GM19043 (cell line): ENCODE measurements around the gene BBS9.

Experiments used
- ATAC-seq: cut with Tn5 transposase; IDR thresholded peaks from one replicate; pipeline ENCODE4 v1.9.1; 2021; ENCODE audit warnings: low read depth; ENCODE audit not compliant: unreplicated experiment

Gene BBS9

DNA sequence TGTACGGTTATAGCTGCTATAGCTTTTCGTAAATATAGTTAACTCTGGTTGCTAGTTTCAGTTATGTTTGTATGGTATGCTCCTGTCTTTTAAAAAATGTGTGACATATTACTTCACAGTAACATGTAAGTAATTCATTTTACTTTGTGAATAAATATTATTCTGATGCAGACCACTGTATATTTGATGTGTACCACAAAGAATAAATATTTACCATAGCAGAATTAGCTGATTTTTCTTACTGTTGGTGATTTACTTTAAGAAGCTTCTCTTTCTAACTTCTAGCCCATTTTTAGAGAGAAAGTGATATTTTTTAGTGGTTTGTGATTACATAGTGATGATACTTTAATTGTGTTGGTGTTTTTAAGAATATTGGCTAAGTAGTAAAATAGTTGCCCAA lies 292.8 kb downstream of the BBS9 start:
- no peak for ATAC-seq

DNA sequence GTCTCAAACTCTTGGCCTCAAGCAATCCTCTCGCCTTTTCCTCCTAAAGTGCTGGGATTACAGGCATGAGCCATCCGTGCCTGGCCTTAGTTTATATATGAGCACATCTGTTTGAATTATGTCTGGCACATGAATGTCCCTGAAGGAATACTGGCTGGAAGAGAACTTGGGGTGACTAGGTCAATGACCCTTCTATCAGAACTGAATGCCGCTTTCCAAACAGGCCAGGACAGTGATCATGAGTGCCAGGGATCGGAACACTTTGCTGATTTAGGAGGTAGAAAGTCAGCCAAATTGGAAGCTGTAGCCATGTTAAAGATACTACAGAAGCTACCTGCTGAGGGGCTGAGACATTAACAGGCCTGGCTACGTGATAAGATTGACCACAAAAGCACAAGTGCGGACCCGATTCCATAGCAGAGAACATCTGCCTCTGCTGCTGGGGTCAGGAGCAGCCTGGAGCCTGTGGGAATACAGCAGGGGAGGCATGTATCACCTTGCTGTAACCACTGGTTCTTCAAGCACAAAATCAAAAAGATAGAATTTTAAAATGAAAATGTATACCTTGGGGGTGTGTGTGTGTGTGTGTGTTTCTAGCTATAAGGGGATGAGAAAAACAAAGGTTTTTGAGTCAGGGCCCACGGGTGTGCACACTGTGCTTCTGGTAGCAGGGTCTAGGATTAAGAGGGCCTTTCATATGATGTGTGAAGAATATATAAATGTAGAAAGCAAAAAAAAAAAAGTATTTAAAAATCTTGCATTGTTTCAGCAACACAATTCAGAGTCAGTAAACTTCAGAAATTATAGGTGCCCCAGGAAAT lies 293.7 kb downstream of the BBS9 start:
- peak; percentile 16 for ATAC-seq

DNA sequence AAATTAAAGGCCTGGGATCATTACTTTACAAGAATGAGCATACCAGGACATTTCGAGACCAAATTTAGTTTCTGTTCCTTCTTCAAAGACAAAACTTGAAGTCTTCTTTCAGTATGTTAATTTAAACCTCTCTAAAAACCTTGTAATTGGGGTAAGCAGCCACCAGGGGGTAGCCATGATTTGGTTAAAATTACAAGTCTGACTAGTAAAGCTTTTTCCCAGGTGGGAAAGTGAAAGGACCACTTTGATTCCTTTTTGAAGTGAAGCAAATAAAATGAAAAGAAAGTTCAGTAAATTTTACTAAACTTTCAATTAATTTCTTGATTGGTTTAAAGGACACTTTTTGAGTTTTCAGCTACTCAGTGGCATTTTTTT lies 294.3 kb downstream of the BBS9 start:
- peak; percentile 93 for ATAC-seq

DNA sequence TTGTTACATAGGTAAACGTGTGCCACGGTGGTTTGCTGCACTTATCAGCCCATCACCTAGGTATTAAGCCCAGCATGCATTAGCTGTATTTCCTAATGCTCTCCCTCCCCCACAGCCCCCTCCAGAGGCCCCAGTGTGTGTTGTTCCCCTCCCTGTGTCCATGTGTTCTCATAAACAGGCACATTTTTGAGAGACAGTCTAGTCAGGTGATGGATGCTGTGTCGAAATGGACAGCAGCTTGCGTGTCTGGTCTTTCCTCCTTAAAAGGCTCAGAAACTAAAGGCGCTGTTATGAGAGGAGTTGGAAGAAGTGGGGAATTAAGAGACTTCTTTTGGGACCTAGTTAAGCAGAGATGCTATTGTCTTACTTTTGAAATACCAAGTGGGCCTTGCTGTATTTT lies 296.0 kb downstream of the BBS9 start:
- no peak for ATAC-seq

DNA sequence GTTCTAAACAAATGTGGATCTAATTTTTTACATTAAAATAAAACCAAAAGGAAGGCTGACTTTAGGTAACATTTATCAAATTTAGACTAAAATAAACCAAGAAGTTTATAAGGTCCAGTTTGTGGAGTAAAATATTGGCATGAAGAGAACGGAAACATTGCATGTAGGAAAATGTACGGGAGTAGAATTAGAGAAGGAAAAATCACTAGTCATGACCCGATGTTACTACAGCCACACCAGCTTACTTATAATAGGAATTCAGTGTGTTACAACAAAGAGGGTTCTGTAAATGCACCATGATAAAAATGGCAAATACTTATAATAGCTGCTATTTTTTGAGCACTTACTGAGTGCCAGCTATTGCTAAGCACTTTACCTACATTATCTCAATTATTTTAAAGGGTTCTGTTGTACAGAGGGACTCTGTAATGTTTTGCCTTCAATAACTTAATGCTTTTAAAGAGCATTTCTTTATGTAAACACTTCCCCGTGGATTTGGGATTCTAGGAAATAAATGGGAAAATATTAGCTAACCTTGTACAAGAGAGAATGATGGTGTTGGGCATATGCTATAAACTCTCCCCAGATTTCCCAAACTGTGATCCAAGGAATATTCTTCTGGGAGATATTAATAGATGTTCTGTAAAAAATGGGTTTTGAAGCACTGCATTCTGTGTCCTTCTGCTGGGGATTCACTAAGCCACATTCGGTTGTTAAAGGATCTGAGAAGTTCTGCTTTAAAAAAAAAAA lies 296.7 kb downstream of the BBS9 start:
- ATAC-seq: no peak

DNA sequence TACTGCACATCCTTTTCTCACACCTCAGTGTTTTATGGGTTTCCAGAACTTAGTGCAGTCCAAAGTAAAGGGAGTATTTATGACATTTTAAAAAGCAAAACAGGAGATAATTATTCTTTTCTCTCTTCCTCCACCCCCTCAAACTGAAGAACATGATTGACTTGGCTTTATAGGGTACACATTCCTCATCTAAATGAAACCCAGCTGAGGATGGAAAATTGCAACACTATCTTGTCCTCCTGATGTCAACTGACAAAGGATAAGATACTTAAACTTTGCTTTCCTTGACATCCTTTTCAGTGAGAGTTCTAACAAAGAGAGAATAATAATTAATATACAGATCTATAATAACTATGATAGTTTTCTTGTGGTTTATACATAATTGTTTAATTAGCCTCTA lies 299.1 kb downstream of the BBS9 start:
- ATAC-seq: no peak

DNA sequence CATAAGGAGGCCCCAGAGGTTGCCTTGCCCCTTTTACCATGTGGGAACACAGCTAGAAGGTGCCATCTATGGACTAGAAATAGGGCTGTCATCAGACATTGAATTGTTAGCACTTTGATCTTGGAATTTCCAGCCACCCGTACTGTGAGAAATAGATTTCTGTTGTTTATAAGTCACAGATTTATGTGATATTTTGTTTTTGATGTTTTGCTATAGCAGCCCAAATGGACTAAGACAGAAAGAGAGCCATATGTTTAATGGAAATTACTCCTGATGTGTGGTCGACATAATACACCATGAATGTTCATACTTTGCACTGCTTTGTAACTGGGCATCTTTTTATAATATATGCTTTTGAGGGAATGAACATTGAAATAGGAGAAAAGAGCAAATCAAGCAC lies 302.2 kb downstream of the BBS9 start:
- no peak for ATAC-seq

DNA sequence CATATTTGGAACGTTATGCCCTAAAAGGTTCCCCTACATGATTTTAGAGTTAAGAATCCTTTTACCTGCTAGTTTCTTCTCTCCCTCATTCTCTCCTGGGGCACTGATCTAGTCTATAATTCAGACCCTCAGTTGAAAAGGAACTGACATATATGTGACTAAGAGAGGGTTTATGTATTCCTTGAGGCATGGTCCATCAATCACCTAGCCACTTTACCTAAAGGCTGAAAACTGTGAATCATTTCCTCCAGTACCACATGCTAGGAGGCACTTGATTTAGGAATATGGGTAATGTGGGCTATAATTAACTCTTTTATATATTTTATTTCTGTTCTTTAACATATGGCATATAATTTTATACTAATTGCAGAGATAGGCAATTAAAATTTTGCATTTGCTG lies 303.5 kb downstream of the BBS9 start:
- no peak for ATAC-seq

DNA sequence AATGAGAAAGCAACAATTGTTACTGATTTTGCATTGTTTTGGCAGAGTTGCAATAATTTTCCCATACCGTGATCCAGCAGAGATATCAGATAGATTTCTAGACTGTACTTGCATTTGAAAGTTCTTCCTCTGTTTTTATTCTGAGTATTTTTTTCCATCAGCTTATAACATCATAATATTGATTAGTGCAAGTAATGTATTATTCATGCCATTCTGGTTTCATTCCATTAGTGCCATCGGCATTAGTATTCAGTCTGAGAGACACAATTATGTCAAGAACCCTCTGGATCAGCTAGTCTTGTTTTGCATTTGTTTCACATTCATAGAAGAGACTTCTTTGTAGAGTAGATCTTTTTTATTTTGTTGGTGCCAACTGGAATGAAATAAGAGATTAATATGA lies 304.0 kb downstream of the BBS9 start:
- no peak for ATAC-seq

DNA sequence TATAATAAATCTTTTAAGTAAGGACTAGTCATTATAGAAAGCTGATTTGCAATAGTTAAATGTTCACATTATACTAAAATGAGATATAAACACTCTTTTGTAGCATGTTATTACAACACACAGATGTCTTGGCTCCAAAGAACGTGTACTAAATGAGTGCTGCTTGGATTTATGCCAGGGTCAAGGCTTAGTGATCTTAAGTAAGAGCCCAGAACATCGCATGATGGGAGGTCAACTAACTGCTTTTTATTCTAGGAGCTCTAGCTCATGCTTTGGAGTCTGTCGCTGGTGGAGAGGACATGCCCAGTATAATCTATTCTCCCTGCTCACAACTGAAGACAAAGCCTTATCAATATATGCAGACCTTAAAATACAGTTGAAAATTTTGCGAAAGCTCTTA lies 315.1 kb downstream of the BBS9 start:
- ATAC-seq: no peak

DNA sequence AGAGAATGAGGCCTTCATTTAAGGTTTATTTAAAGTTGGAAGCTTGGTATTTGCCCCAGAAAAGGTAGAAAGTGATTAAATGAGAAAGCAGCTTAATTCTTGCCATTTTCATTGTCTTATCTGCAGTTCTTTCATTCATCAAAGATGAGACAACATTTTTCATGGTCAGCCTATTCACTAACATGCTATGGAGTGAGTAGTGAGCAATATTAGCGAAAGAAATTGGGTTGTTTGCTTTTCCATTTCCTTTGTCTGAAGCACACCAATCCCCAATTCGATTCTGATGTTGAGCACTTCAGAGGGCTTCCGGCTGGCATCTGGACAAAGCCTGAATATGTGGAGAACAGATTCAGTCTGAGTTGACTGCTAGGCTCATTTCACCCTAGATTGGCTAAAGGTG lies 317.2 kb downstream of the BBS9 start:
- ATAC-seq: no peak

DNA sequence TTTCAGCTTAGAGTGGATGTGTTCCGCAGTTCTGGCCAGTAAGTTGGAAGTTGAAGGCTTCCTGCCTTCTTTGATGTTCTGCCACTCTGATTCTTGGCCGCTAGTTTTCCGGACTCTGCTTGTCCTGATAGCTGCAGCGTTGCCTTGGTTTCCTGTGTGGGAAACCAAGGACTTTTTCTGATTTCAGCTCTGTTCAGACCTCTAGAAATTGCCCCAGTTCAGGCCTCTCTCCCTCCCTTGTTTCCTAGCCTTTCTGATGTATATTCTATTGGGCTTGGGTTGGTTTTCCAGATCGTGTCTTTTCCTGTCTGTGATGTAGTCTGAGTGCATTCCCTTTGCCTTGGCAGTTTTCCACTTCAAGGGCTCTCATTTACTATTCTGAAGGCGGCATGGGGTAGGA lies 318.7 kb downstream of the BBS9 start:
- ATAC-seq: no peak

DNA sequence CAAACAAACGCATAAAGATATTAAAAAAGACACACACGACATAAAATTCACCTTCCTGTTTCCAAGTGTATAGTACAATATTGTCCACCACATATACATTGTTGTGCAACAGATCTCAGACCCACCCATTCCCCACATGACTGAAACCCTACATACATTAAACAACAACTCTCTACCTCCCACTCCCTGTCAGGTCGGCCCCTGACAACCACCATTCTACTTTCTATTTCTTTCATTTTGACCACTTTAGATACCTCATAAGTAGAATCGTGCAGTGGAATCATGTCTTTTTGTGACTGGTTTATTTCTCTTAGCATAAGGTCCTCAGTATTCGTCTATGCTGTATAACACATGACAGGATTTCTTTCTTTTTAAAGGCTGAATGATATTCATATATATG lies 320.5 kb downstream of the BBS9 start:
- no peak for ATAC-seq

DNA sequence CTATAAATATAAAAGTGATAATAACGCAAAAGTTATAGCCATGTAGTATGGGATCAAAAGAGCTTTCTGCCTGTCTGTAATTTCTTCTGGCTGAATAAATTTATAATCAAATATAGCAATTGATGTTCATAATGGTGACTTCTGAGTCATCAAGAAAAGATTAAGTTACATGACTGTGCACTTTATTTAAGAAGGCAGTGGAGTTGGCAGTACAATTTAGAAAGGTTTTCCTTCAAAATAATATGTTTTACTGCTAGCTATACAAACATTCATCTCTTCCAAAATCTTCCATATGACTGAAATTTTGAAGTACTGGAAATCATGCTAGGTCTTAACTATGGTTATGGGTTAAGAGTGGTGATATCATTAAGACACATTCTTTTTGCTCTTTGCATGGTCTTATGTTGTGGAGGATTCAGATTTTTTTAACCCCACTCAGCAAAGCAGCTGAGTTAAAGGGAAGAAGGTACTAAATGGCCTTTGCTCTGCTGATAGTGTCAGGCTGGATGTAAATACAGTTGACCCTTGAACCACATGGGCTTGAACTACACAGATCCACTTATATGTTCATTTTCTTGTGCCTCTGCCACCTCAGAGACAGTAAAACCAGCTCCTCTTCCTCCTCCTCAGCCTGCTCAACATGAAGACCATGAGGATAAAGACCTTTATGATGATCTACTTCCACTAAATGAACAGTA lies 323.6 kb downstream of the BBS9 start:
- no peak for ATAC-seq

DNA sequence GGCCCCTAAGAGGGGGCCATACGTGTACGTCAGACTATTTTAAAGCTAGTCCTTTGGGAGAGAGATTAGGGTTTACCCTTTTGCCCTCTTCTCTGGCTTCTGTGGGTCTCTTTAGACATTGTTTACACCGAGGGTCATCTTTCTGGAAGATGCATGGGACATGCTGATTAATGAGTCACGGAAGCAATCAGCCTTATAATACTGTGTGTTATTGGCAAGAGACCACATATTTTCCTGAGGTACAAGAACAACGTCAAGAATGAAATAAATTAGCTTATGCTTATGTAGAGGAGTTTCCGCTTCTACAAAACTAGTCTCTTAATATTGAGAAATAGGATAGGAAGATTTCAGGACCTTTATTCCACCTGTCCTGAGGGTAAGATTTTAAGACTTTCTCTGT lies 327.7 kb downstream of the BBS9 start:
- ATAC-seq: no peak

DNA sequence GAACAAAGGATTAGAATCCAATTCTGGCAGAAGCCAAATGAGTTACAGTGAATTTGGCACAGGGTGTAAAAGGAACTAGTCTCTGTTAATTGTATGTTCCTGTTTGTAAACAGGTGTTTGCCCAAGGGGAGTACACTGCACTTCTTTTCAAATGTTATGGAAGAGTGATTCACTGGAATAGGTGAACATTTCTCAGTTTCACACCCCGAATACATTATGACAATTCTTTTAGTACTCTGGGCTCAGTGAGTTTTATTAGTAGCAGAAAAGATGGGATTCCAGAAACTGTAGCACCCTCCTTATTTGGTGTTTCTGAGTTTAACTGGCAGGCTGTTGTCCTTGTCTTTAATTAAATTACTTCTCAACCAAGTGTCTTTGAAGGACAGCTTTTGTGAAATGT lies 329.2 kb downstream of the BBS9 start:
- ATAC-seq: no peak

DNA sequence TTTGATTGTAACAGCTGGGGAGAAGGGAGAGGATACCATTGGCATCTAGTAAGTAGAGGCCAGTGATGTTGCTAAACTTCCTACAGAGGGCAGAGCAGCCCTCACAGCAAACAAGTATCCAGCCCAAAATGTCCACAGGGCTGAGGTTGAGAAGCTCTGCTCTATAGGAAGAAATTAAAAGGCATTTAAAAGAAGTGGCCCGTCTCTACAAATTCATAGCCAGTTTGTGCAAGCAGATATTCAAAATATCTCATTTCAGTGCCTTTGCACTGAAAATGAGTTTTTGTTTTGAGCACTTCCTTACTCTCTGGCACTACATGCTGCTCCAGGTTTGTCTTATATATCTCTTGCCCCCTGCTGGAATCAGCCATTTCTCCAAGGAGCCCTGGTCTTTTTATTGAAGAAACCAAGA lies 330.0 kb downstream of the BBS9 start:
- ATAC-seq: no peak

DNA sequence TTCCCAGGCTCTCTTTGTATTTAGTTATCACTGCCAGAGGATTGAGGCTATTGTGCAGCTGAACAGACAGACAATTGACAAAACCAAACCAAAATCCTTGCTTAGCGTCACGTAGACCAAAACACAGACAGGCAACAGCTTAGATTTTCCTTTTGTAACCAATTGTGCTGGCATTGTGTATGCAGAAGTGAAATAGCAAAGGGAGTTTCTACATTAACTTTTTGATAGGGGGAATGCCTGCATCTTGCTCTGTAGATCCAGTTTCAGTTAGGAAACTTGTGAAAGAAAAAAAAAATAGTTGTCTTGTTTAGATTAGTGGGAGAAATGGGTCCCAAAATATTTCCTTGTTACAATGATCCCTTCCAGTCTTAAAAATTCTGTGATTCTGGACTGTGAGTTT lies 333.8 kb downstream of the BBS9 start:
- no peak for ATAC-seq

DNA sequence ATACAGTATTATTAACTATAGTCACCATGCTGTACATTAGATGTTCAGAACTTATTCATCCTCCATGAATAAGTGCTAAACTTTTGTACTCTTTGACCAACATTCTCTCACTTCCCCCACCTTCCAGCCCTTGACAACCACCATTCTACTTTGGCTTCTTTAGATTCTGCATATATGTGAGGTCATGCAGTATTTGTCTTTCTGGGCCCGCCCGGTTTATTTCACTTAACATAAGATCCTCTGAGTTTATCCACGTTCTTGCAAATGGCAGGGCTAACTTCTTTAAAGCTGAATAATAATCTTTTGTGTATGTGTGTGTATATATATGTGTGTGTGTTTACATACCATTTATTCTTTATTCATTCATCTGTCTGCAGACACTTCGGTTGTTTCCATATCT lies 336.8 kb downstream of the BBS9 start:
- no peak for ATAC-seq

DNA sequence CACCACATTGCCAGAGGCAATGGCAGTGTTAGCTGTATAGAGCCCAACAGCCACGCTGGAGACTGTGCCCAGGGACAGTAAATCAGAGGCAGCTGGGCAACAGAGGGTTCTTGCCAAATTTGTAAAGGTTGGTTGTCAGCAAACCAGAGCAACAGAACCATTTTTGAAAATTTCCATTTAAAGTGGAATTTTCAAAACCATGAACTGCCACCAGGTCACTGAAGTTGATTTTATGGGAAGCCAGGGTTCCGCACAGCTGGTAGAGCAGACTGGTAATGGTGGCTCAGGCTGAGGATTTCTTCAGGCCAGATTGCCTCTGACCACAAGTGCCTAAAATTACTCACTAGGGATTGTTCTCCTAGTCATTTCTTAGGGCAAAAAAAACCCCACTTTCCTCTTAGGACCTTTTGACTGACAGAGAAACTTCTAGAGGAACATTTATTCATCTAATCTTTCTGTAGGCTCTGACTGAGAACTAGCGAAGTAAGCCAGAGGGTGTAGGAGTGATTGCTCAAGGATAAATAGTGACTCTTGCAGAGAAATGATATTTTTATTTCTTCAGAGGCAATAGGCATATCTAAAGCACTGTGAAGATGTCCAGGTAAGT lies 342.4 kb downstream of the BBS9 start:
- no peak for ATAC-seq

DNA sequence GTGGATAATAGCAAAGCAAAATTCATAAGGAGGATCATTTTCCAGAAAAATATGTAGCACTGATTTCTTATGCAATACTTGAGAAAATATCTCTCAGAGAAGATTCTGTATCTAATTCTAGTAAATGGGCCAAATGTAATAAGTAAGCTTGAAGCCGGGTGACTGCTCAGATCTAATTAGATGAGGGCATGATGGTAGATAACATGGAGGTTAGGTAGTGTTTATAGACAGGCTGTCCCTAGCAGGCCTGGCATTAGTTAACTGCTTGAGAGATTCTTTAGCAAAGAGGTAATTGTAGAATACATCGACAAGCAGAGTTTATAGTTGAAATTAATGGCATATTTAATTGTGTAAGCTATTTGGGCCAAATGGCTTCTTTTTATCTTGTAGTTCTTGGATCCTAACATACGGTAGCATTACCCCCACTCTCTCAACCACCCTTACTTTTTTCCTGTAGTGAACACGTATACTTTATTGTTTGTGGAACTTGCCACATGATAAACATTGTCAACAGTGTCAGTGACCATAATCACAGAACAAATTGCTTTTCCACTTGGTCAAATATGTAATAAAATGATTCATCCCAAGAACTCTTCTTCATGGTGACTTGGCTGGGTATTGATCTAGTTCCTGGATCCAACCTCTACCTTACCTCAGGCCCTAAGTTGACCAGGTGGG lies 343.1 kb downstream of the BBS9 start:
- ATAC-seq: no peak
